ENCODE data around the gene ANKRD55.
"Not testable (repeated sequence)": the region's sequence is repeated elsewhere in the genome, so short reads cannot be mapped to it uniquely, and the experiment has no call there.

Gene ANKRD55

DNA sequence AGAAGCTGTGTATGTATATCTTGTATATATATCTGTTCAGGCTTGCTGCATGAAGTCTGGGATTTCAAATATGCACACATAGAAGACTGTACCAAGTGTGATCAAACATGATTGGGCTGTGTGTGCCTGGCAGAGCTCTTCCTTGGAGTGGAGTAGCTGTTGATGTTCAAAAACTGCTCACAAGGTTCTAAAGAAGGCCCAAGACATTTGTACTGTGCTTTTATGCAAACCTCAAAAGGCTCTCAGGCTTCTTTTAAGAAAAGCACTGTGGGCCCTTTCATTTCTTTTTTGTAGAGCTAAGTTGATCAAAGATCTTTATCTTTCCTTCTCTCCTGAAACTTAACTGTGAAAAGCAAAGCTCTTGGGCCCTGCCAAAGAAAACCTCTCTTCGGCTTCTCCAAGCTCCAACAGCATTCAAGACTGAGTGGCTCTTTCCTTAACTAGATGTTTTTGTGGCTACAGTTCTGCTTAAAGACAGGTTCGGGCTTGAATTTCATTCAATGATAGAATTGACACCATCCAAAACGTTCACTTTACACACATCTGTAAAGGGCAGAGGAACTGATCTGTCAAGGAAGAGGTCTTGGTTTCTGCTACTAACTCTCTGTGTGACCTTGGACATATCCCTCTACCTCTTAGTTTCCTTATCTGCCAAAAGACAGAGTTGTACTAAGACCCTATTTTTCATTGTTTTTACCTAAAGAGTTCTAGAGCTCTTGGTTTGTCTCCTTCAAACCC is 132.5 kb downstream of the ANKRD55 start:
- DNase-seq: no peak

DNA sequence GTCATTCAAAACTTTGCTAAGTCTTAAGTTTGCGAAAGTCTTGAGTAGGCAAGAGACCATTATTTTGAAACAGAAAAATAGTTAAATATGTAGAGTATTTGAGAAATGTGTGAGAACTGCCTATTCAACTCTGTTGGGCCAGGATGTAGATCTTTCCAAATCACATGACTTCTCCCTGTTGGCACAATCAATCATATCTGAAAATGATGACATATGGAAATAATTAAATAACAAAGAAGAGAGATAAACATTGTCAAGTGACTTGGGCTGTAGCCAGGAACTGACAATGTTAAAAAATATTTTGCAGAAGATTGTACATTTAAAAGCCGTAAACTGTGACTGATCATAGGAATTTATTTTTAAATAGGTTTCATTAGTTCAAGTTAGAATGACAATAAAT is 133.8 kb downstream of the ANKRD55 start:
- no peak for DNase-seq

DNA sequence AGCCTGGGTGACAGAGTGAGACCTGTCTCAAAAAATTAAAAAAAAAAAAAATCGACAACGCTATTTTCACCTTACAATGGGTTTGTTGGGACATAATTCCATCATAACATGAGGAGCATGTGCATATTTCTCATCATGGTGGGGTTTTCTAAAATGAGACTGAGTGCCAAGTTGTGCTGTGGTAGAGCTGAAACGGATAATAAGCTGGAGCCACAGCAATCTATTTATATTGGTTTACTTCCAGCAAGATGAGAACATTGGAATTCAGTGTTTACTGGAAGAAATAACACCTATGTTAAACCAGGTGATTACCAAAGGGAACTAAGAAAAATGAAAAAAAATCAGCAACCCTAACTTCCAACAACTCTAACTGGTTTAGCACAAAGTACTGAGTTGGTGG is 136.1 kb downstream of the ANKRD55 start:
- no peak for DNase-seq

DNA sequence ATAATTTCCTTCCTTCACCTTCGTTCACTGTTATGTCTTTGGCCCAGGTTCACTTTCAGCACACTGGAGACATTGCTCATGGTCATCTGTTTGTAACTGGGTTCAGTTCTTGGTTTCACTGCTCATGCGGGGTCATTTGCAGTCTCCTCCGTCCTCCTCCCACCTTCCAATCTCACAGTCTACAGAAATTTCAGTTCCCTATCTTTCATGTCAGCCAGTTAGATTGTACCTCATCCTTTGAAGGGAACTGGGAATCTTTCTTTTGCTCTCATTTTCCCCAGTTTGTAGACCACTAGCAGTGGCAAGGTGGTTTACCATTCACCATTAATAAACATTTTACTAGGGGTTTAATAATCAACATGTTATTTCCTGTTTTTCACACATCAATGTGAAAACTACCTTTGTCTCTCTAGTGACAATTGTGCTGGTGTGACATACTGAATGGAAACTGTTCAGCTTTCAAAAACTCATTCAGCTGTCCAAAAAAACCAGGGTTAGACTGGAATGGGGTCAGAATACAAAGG is 137.5 kb downstream of the ANKRD55 start:
- DNase-seq: no peak

DNA sequence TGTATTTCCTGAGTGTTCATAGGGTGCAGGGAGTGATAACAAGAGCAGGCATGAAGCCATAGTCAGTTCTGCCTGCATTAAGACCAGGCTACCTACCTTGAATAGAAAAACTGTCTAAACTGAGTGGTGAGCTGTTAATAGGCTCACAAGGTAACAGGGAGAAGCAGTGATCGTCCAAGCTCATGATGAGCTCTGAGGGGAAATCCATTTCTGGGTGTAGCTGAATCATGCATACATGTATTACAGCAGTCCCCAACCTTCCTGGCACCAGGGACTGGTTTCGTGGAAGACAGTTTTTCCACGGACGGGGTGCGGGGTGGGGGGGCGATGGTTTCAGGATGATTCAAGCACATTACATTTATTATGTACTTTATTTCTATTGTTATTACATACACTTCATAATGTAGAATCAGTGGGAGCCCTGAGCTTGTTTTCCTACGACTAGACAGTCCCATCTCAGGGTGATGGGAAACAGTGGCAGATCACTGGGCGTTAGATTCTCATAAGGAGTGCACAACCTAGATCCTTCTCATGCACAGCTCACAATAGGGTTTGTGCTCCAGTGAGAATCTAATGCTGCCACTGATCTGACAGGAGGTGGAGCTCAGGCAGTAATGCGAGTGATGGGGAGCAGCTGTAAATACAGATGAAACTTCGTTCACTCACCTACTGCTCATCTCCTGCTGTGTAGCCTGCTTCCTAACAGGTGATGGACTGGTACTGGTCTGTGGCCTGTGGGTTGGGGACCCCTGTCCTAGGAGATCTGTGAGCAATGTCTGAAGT is 138.4 kb downstream of the ANKRD55 start:
- no peak for DNase-seq

DNA sequence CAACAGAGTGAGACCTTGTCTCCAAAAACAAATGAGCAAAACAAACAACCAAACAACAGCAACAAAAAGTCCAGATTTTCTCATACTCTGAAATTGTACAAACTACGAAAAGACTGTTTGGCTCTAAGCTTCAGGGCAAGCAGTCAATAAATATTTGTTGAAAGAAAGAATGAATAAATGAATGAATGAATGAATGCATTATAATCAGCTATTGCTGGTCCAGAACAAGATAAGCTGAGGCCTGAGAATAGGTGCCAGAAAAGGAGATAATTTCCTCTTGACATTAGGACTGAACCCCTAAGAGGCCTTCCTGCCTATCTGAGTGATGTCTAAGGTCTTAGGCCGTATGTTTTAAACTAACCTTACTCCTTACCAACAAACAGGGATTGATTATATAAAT is 139.2 kb downstream of the ANKRD55 start:
- DNase-seq: no peak

DNA sequence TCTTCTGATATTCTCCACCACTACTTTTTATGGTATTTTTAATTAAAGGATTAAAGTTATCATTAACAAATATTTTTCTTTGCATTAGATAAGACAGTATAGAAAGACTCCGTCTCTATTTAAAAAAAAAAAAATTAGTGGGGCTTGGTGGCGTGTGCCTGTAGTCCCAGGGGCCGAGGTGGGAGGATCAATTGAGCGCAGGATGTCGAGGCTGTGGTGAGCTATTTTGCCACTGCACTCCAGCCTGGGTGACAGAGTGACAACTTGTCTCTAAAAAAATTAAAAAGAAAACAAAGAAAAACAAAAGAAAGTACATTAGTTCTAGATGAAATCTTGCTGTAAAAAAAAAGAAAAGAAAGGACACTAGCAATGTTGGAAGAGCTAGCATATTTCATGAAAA is 141.0 kb downstream of the ANKRD55 start:
- no peak for DNase-seq

DNA sequence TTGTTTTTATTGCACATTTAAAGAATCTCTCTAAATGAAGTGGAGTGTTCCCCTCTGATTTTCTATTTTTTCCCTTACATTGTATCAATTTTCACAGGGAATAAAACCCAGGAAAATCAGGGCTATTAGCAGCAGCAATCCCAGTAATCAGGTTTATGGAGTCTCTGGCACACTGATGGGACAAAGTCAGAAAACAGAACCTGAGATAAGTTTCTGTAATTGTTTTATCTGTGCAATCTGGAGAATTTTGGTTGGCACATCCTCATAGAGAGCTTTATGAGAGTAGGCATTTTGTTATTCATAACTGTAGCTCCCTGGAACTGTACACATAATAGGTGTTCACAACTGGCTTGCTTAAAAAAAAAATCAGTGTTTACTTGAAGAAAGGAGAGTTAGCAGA is 141.5 kb downstream of the ANKRD55 start:
- DNase-seq: no peak

DNA sequence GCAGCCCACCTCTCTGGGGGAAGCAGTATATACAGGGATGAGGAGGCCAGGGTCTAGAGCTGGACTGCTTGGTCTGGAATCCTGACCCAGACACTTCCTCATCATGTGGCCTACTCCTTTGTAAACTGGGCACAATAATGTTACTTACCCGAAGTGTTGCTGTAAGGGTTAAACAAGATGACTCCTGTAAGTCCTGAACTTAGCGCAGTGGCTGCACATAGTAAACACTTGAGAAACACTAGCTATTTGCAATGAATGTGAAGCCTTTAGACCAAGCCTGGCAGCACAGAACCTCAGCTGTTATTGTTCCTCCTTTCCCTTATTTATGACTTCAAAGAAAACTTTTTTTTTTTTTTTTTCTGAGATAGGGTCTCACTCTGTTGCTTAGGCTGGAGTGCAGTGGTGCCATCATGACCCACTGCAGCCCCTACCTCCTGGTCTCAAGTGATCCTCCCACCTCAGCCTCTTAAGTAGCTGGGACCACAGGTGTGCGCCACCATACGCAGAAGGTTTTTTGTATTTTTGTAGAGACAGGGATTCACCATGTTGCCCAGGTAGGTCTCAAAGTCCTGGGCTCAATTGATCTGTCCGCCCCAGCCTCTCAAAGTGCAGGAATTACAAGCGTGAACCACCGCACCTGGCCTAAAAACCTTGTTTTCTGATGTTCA is 142.2 kb downstream of the ANKRD55 start:
- DNase-seq: no peak

DNA sequence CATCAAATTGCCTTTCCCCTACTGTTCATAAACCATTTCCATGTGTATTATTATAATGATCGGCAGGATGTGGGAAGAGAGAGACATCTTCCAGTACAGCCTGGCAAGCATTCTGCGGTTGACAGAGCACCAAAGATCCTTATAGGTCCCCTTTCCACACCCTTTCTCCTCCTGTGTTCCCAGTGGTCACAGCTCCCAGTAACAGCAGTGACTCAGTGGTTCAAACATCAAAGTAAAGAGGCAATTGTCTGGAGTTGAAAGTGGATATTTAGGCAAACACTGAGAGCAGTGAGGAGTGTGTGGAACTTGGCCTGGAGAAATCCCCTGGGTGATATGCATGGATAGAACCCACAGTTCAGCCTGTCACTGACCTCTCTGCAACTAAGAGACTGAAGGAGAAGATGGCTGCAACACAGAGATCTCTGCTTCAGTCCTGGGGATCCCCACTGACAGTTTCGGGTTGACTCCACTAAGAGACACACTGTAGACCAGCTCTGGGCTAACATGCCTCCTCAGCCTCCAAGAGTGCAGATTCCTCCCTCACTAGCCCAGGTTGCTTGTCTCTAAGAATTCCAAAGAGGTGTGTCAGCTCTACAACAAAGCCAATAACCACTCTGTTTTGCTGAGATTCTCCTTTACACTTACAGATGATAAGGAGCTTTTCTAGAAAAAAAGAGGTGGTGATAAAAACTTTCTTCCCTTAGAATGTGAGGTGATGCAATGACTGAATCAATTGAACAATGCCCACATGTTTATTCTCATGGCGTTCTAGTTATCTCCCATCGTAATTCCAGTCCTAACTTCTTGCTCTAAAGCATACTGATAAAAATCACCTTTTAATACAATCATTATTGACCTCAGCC is 143.9 kb downstream of the ANKRD55 start:
- DNase-seq: no peak

DNA sequence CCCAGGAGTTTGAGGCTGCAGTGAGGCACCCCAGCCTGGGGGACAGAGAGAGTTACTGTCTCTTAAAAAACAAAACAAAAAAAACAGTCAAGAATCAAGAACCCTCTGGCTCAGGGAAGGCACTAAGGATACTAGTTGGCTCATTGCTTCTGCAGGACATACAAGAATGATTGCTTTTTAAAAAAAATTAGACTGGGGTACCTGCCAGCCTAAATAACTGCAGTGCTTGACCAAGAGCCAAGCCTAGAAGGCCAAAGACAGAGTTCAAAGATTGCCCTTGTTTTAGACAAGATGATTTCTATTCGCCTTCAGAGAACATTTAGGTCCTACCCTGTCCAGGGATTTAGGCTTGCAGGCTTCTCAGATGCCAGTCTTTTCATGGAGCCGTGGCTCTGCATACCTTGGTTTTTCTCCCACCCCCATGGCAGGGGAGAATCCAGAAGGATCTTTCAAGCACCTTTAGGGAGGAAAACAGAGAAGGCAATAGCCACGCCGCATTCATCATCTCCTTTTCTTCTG is 144.6 kb downstream of the ANKRD55 start:
- DNase-seq: no peak

DNA sequence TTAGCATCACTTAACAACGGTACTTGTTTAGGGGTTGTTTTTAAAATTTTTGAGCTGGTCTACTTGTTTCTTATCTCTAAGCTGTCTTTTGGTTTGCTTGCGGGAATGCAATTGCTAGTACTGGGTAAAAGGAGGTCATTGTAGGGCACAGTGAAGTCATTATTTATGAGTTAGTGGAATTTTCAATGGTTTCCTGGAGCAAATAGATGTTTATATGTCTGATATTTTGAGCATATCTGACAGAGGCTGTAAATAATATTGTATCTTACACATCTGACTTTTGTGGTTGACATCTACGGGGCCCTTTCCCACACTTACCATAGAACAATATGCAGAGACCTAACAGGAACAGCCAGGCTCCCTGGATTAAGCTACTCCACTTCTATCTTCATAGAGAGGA is 147.9 kb downstream of the ANKRD55 start:
- no peak for DNase-seq

DNA sequence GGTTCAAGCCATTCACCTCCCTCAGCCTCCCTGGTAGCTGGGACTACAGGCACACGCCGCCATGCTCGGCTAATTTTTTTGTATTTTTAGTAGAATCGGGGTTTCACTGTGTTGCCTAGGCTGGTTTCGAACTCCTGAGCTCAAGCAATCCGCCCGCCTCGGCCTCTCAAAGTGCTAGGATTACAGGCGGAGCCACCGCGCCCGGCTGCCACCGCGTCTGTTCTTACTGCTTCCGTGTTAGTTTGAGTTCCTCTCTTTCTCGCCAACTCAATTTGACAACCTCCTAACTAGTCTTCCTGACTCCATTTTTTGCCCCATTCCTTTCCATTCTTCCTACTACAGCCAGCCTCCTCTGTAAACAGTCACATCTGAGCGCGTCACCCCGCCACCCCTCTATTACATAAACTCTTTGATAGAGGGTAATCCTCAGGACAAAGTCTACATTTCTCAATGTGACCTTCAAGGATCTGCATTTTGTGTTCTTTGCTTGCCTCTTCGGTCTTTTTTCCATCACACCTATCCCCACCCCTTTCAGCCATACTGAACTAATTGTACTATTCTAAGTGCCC is 149.8 kb downstream of the ANKRD55 start:
- no peak for DNase-seq

DNA sequence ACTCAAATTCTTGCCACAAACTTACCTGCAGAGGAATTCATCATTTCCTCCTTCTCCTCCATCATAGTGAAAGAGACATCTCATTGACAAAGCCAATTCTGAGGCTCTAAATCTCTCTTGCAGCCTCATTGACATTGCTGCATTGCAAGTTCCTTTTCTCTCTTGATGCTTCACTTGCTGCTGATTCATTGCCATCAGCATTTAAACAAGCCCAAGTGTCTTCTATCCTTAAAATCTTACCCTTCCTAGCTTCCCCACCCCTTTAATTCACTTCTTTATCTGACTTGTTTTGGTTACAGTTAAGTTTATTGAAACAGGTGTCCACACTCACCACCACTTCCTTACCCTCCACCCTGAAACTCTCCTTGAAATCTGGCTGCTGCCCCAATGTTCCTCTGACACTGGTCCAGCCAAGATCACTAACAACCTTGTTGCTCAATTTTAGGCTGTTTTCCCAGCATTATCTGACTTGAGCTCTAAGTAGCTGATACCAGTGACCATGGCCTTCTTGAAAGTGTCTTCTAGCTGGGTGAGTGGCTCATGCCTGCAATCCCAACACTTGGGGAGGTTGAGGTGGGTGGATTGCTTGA is 152.0 kb downstream of the ANKRD55 start:
- DNase-seq: not testable (repeated sequence)

DNA sequence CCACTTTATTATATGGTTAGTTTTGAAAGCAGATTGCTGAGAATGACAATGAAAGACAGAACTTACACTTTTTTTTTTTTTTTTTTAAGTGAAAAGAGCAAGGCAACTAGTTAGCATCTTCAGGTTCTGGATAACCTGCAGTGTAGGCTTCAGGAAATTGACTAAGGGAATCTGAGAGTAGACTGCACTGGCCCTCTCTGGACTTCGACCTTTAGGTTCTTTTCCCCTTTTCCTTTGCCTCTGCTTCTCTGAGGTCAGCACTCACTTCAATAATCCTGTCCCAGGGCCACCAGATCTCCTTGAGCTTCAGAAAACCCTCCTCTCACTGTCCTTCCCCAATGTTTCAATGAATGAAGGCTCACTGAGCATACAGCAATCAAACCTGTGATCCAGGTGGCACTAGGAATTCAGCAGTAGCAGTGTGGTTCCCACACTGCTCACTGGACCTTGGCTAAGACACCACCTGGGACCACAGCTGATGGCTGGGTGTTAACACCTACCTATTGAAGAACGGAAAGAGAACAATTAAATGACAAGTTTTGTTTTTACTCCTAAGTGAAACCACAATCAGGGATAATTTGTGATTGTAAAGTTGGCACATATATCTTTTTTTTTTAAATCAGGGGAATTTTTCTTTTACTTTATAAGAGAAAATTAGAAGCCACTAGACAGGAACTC is 152.6 kb downstream of the ANKRD55 start:
- DNase-seq: no peak

DNA sequence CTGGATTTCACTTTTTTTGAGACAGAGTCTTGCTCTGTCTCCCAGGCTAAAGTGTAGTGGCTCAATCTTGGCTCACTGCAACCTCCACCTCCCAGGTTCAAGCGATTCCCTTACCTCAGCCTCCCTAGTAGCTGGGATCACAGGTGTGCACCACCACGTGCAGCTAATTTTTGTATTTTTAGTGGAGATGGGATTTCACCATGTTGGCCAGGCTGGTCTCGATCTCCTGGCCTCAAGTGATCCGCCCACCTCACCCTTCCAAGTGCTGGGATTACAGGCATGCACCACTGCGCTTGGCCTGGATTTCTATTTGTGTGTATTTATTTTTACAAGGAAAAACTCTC is 154.0 kb downstream of the ANKRD55 start:
- DNase-seq: not testable (repeated sequence)

DNA sequence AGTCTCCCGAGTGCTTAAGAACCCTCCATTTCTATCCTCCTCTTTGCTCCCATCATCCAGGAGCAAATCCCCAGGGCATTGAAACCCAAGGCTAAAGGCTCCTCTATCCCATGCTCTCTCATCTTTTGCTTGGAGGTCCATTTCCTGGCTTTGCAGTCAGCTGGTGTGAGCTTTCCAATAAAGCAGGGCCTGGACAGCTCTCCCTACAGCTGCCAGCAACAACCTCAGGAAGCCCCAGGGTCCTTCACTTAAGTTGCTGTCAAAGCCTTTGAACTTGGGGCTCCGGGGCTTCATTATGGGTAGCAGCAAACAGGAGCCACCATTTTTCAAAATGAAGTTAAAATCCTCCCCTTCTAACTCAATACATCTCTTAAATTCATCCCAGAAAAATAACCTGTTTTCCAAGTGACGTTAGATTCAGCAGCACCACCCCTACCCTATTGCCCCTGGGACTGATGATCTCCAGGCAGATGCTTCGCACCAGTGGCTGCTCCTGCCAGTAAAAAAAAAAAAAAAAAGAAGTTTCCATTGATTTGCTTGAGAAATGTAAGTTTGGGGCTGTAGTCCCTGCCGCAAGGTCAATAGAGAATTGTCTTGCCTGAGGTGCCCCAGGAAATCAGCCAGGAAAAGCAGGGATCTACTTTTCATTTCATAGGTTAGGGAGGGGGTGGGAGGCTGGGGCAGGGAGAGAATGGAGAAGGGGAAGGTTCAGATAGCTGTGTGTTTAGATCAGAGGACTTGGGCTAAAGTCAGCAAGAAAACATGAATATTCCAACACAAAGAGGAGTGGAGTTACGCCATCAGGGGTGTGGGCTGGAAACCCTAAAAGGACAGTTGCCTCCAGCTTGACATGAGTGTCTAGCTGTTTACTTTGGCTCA is 154.6 kb downstream of the ANKRD55 start:
- DNase-seq: no peak

DNA sequence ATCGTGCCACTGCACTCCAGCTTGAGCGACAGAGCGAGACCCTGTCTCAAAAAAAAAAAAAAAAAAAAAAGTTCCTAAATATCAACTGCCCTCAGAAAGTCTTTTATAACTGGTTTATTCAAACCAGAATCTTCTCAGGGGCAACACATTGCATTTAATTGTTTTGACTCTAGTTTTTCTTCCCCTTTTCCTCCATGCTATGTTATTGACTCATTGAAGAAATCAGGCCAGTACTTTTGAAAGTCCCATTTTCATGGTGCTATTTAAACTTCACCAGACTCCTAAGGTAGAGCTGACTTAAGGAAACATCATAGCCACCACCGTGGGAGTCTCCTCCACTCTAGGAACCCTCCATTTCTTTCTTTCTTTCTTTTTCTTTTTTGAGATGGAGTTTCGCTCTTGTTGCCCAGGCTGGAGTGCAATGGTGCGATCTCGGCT is 155.3 kb downstream of the ANKRD55 start:
- DNase-seq: no peak

DNA sequence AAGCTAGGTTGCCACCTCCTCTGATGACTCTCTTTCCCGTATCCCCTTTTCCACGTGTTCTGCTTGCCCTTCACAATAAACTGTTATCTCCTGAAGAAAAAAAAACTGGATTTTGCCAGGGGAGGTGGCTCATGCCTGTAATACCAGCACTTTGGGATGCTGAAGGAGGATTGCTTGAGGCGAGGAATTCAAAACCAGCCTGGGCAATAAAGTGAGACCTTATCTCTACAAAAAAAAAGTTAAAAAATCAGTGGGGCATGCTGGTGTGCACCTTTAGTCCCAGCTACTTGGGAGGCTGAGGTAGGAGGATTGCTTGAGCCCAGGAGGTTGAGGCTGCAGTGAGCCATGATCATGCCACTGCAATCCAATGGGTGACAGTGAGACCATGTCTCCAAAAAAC is 156.6 kb downstream of the ANKRD55 start:
- DNase-seq: no peak

DNA sequence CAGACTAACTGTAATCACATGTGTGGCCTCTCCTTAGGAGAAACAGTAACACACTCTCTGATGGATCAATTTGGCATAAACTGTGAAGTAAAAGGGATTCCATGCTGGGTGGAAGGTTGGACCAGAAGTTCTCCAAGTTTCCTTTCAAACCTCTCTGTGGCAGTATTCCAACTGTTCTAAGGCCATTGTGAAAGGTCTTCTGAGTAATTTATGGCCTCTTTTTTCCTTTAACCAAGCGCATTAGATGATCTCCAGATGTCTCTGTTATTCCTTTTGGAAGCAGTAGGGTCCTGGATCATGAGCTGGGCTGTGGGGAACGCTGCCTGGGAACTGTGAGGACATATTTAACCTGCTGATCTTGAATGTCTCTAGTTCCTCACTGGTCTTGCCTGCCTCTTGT is 157.8 kb downstream of the ANKRD55 start:
- DNase-seq: no peak
